Measurements from ENCODE around the gene KIAA0408.
A peak's percentile ranks its signal among the peaks of the same experiment; 100 is the strongest.

KIAA0408 gene

GRCh38 chr6:127464161-127464880 lies 5.1 kb upstream of the KIAA0408 start:
- no peak for DNase-seq (ENCODE audit: low read depth)
- H3K4me3 ChIP-seq (ENCODE audit: low read depth, low read length) = no peak overlapping the region
- TF ChIP-seq CTCF (IDR thresholded peaks at IDR 0.05; ENCODE audit: low read depth, low read length) (no peak), POLR2A (IDR thresholded peaks at IDR 0.05; ENCODE audit: extremely low read depth, insufficient read length) (no peak), MAX (IDR thresholded peaks at IDR 0.05; ENCODE audit: low read depth, low read length) (no peak), MYC (IDR thresholded peaks at IDR 0.05; ENCODE audit: low read depth, low read length) (no peak)

- TF ChIP-seq POLR2A (IDR thresholded peaks at IDR 0.05; ENCODE audit: extremely low read depth, insufficient read length) (no peak), MAX (IDR thresholded peaks at IDR 0.05; ENCODE audit: low read depth, low read length) (no peak), CTCF (IDR thresholded peaks at IDR 0.05; ENCODE audit: low read depth, low read length) (no peak), MYC (IDR thresholded peaks at IDR 0.05; ENCODE audit: low read depth, low read length) (no peak)
- H3K4me3 ChIP-seq (ENCODE audit: low read depth, low read length) = no peak overlapping the region
- DNase-seq (ENCODE audit: low read depth) = no peak
These were observed 3.9 kb upstream of the KIAA0408 start for GRCh38 chr6:127463056-127463455.

GRCh38 chr6:127462376-127462775 lies 3.2 kb upstream of the KIAA0408 start:
- no peak for TF ChIP-seq POLR2A (IDR thresholded peaks at IDR 0.05; ENCODE audit: extremely low read depth, insufficient read length)
- no peak for TF ChIP-seq MYC (IDR thresholded peaks at IDR 0.05; ENCODE audit: low read depth, low read length)
- TF ChIP-seq MAX (IDR thresholded peaks at IDR 0.05; ENCODE audit: low read depth, low read length) = no peak
- no peak for TF ChIP-seq CTCF (IDR thresholded peaks at IDR 0.05; ENCODE audit: low read depth, low read length)
- DNase-seq (ENCODE audit: low read depth) = no peak
- no peak overlapping the region for H3K4me3 ChIP-seq (ENCODE audit: low read depth, low read length)

- DNase-seq (ENCODE audit: low read depth) = peak; percentile 15
- TF ChIP-seq POLR2A (IDR thresholded peaks at IDR 0.05; ENCODE audit: extremely low read depth, insufficient read length) (no peak), MAX (IDR thresholded peaks at IDR 0.05; ENCODE audit: low read depth, low read length) (no peak), CTCF (IDR thresholded peaks at IDR 0.05; ENCODE audit: low read depth, low read length) (no peak), MYC (IDR thresholded peaks at IDR 0.05; ENCODE audit: low read depth, low read length) (no peak)
- no peak overlapping the region for H3K4me3 ChIP-seq (ENCODE audit: low read depth, low read length)
These were observed 1.3 kb upstream of the KIAA0408 start for GRCh38 chr6:127460465-127460864.

- DNase-seq (ENCODE audit: low read depth) = peak; percentile 43
- no peak for TF ChIP-seq CTCF (IDR thresholded peaks at IDR 0.05; ENCODE audit: low read depth, low read length)
- TF ChIP-seq MYC (IDR thresholded peaks at IDR 0.05; ENCODE audit: low read depth, low read length) = no peak
- TF ChIP-seq MAX (IDR thresholded peaks at IDR 0.05; ENCODE audit: low read depth, low read length) = no peak
- no peak for TF ChIP-seq POLR2A (IDR thresholded peaks at IDR 0.05; ENCODE audit: extremely low read depth, insufficient read length)
- no peak overlapping the region for H3K4me3 ChIP-seq (ENCODE audit: low read depth, low read length)
These were observed 372 bp downstream of the KIAA0408 start for GRCh38 chr6:127458817-127459216.
